HG03095 (cell line): ENCODE results near the gene NAV2.

Experiments
- ATAC-seq: cut with Tn5 transposase; IDR thresholded peaks from one replicate; pipeline ENCODE4 v1.9.1; 2021; ENCODE audit warnings: moderate library complexity; ENCODE audit not compliant: unreplicated experiment

Gene NAV2

DNA sequence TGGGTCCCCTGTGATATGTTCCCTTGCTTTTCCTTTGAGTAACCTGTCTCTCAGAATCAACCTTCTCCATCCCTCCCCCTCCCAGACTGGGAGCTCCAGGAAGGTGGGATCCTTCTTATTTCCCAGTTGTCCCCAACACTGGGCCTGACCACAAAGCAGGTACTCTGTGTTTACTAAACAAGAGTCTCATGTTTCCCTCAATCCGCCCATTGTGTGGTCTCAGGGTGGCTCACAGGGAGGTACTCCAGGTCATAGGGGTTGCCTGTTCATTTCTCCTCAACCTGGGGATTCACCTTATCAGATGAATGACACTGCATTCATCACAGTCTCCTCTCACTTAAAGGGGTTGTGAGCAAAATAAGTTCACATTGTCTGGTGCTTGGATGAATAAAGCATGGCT is 26.4 kb upstream of the NAV2 start:
- no peak for ATAC-seq

GRCh38 chr11:19687392-19687791 is 25.2 kb upstream of the NAV2 start:
- ATAC-seq = no peak

- no peak for ATAC-seq
Observed at GRCh38 chr11:19689281-19690000, 23.2 kb upstream of the NAV2 start.

DNA sequence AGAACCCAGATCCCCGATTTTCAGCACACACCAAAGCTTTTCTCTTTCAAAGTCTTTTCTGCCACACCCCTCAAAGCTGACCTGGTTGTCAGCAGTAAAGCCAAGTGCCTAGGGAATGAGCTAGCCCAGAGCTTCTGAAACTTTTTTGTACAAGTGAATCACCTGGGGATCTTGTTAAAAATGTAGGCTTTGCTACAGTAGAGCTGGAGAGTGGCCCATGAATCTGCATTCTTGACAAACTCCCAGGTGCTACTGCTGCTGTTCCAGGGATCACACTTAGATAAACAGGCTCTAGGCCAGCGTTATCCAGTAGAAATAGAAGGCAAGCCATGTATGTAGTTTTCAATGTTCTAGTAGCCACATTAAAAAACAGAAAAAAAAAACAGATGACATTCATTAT is 21.8 kb upstream of the NAV2 start:
- no peak for ATAC-seq

DNA sequence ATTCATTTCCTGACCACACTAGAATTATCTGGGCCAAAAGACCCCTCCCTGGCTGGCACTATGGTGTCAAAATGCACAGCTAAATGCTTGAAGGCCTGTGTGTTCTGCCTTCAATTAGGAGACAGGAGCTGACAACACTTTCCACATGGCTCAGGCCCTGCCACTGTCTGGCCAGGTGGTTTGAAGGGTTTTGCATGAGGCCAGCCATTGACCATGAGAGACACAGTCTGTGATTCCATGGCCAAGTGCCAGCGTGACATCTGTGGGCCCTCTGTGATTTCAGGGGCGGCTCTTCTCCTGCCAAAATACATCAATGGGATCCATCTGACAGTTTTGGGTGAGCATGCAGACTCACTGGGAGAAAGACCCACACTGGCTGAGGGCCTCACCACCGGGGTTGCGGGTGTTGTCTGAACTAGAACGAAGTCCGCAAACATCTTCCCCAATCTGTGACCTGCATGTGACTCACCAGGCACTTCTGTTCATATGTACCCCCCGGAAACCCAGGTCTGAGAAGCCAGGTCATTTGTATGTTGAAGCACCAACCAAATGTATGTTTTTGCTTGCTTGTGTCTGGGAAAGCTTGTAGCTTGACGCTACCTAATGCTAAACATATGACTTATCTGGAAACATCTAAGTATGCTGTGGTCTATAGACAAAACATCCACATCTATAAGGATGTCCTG is 20.7 kb upstream of the NAV2 start:
- no peak for ATAC-seq

DNA sequence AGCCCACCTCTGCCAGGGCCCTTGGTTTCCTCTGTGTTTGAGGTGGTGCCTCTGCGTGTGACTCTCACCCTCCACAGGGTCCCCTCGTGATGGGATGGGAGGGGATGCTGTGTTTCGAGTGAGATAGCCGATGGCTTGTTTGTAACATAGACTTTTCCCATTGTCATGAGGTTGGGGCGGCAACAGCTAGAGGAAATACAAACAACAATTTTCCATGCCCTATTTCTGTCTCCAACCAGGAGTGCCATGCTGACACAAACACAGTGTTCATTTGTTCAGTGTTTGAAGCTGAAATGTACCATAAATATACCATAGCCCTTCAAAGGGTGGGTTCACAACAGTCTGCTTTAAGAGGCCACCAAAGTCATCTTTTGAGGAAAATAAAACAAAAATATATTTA is 19.5 kb upstream of the NAV2 start:
- ATAC-seq = no peak

DNA sequence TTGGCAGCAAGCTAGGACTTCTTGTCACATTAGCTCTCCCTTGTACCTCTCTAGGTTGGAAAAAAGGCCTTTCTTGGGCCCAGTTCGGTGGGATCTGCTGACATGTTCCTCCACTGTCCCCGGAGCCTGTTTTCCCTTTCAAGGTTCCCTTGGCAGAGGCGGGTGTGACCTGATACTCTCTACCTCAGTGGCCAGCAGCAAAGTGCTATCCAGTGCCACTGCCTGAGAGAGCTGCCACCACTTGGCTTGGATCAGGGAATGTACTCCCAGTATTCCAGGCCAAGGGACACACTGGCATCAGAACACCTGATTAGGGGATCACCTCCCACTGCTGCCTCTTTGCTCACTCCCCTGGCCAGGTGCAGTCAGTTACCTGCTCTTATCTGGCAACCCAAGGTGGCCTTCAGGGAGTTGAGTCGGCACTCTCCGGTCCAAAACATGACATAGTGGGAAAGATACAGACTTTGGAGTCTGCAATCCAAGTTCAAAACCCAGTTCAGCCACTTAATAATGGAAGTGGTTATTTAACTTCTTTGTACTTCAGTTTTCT is 17.8 kb upstream of the NAV2 start:
- ATAC-seq = no peak

DNA sequence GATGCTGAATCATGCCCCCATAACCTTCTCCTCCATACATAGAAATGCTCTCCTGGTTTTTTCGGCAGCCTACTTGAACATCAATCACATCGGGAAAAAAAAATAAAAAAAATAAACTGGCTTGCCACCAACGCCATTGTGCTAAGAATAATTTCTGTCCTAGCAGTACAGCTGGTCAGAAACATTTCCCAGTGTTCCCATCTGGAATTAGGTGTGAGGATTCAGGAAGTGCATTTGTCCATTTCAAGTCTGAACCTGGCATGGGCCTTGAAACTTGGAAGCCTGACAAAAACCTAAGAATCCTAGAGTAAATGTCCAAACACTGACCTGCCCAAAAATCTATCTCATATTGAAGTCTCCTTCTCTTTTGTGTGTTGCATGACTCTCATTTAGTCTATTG is 16.6 kb upstream of the NAV2 start:
- no peak for ATAC-seq

DNA sequence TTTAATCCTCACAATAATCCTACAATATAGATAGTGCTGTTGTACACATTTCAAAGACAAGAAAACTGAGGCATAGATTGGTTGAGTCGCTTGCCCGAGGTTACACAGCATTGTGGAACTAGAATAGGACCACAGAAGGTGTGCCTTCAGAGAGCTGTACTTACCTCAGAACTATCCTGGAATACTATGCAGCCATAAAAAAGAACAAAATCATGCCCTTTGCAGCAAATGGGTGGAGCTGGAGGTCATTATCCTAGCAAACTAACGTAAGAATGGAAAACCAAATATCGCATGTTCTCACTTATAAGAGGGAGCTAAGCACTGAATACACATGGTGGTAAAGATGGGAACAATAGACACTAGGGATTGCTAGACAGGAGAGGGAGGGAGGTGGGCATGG is 15.7 kb upstream of the NAV2 start:
- no peak for ATAC-seq

- no peak for ATAC-seq
Observed at GRCh38 chr11:19697721-19698121, 14.9 kb upstream of the NAV2 start.

DNA sequence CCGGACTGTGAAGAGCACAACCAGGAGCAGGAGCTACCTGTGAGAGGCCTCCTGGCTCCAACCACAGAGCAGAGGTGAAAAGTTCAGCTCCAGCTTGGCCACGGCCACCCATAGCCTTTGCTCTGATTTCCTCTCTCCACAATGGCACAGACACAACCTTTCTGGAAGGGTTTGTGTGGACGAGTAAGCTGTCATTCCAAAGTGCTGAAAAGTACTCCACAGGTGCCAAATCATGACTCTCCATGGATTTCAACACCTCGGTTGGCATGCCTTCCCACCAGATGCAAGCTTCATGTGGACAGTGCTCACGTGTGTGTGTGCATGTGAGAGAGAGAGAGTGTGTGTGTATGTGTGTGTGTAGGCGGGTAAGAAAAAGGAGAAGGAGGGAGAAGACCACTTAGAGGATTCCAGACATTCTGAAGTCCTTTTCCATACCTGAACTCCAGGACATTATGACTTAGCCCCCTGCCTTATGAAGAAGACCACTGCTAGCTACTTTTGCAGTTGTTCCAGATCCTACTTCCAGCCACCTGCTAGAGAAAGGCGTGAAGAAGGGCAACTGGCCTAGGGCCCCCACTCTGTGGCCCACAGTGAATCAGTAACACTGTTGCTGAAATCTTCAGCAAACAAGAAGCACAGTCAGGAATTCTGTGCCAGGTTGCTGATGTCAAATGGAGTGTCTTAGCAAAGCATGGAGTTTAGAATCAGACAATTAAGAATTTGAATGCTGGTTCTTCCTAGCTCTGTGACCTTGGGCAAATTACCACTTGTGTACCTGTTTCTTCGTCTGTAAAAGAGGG is 13.9 kb upstream of the NAV2 start:
- no peak for ATAC-seq

- ATAC-seq = no peak
Observed at GRCh38 chr11:19701421-19701820, 11.2 kb upstream of the NAV2 start.

- ATAC-seq = no peak
Observed at GRCh38 chr11:19702620-19703019, 10.0 kb upstream of the NAV2 start.

DNA sequence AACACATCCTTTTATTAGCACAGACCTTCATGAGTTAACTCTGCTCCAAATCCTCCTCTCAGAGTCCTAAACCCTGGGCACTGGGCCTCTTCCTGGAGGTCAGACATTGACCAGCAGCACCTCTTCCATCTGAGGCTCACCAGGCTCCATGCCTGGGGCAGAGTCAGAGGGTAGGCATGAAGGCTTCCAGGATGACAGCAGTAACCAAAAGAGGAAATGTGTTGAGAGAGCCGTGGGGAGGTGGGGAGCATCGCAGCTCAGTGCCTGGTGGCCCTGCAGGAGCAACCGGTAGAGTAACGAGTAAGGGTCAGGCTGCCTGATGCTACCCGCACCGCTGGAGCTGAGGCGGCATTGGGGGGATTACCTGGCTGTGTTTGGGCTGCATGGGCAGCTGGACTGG is 9.4 kb upstream of the NAV2 start:
- no peak for ATAC-seq

DNA sequence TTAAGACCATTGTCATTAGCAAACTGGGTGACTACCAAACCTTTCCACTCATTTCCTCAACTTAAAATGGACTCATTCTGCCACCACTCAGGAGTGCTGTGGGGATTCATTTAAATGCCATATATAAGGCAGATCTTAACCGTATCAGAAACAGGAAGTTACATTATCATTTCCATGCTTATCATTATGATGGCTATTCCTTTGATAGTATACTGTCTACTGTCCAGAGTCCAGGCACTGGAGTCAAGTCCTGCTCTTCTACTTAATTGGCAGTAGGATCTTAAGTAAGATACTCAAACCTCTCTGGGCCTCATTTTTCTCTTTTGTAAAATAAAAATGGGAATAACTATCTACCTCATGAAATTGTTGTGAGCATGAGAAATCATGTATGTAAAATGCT is 8.4 kb upstream of the NAV2 start:
- no peak for ATAC-seq

DNA sequence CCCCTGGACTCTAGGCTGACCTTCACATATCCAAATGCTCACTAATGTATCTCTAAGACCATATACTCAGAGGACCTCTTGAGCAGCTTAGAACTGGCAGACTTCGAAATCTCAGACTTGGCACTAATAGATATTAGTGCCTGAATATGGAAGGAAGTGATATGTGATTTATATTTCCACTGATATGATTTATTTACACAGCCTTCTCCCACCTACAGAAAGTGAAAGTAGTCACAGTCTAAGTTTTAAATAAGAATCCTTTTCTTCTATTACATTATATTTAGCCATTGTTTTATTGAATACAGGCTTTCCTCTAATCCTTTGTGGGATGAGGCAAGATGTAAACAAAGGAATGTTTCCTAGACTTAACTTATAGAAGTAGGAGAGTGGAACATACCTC is 6.7 kb upstream of the NAV2 start:
- no peak for ATAC-seq

GRCh38 chr11:19711911-19712280 is 741 bp upstream of the NAV2 start:
- no peak for ATAC-seq

GRCh38 chr11:19713196-19714021 is 772 bp downstream of the NAV2 start:
- ATAC-seq = peak; percentile 4

DNA sequence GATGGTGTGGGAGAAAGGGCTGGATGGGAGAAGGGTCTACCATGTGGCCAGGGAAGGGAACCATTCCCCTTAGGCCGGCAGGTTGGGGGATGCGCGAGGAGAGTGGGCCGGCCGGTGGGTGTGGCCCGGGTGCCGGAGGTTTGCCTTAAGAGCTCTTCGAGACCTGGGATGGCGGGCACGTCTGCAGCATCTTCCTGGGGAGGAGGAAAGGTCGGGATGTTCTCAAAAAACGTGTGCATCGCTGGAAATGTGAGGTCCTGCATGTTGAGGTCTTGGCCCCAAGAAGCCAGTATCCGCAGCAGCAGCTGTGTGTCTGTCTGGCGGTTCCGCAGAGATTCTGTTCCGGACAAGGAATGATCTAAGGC is 1.4 kb downstream of the NAV2 start:
- no peak for ATAC-seq

GRCh38 chr11:19714387-19715363 is 2.0 kb downstream of the NAV2 start:
- no peak for ATAC-seq
